Gastrocnemius medialis (tissue), 4 donors: ENCODE results near the gene LY6G6C. TPM values are rescaled to one million over a fixed set of nuclear protein-coding genes. Genes with fewer than 3 reads are reported as not detected.

Source experiments
- ATAC-seq, 2 donors: fragments of 150-250 bp; one replicate each; pipeline ENCODE4 v1.9.1; 2016
- DNase-seq, 2 donors: peaks; one replicate each; pipeline ENCODE4 v3.0.0-alpha.2; 2019
- H3K27ac ChIP-seq, 4 donors: fragments of 200-600 bp; sonication (generic); 1 replicate in 1 of 4; 2 replicates in 3 of 4; pipeline ENCODE4 v1.5.1; 2016 to 2018; ENCODE audit warnings: mild to moderate bottlenecking in 2 of 4, moderate library complexity in 1 of 4
- H3K27me3 ChIP-seq, 3 donors: fragments of 200-600 bp; sonication (generic) in 2 of 3; 1 replicate in 1 of 3; 2 replicates in 2 of 3; pipeline versions ENCODE4 v1.5.1 to v1.6.0; 2016 to 2019; ENCODE audit warnings: mild to moderate bottlenecking in 1 of 3, moderate library complexity in 1 of 3
- H3K36me3 ChIP-seq, 2 donors: fragments of 200-600 bp; sonication (generic) in 1 of 2; one replicate each; pipeline ENCODE4 v1.5.1; 2017 to 2018
- H3K4me1 ChIP-seq, 2 donors: fragments of 200-600 bp; sonication (generic) in 1 of 2; one replicate each; pipeline ENCODE4 v1.5.1; 2016 to 2017; ENCODE audit warnings: mild to moderate bottlenecking in 2 of 2
- H3K4me3 ChIP-seq, 4 donors: fragments of 200-600 bp; sonication (generic) in 3 of 4; 1 replicate in 1 of 4; 2 replicates in 3 of 4; pipeline ENCODE4 v1.5.1; 2016 to 2019; ENCODE audit warnings: mild to moderate bottlenecking in 2 of 4
- H3K9me3 ChIP-seq, 3 donors: fragments of 200-600 bp; sonication (generic) in 2 of 3; 1 replicate in 1 of 3; 2 replicates in 2 of 3; pipeline ENCODE4 v1.5.1; 2016 to 2019
- POLR2A ChIP-seq, 2 donors: fragments of 450-650 bp; IDR thresholded peaks; one replicate each; pipeline ENCODE4 v1.6.1; 2017; ENCODE audit warnings: antibody characterized with exemption in 2 of 2, mild to moderate bottlenecking in 2 of 2, moderate library complexity in 2 of 2
- in situ Hi-C, 4 donors: fragments of 200-750 bp; cut with MboI; loops; one replicate each; pipeline versions ENCODE4 v1.15.0 to v1.8.0; 2017; ENCODE audit warnings: low sequenced_read_pairs in 4 of 4
- intact Hi-C: fragments of 100-400 bp; cut with DNase I; formaldehyde crosslinking; loops from one replicate; pipeline ENCODE4 v1.15.1; 2023; ENCODE audit warnings: low total_unique reads
- total RNA-seq, 4 donors: library from RNA; depleted of rRNA; stranded (reverse); fragments of >200 nt; gene quantifications; one replicate each; pipeline versions ENCODE4 v1.1.0 to v1.2.3, GENCODE V29; 2016
- TF ChIP-seq, protein P1 (sequence below), 5 experiments: fragments of 450-650 bp in 3 of 5; fragments of 200-600 bp in 2 of 5; sonication (generic) in 2 of 5; IDR thresholded peaks in 4 of 5; conservative IDR thresholded peaks in 1 of 5; 1 replicate in 4 of 5; 2 replicates in 1 of 5; pipeline ENCODE4 v1.5.1; 2016 to 2019; ENCODE audit warnings: antibody characterized with exemption in 5 of 5, mild to moderate bottlenecking in 3 of 5, moderate library complexity in 3 of 5

LY6G6C gene
- total RNA-seq, 4 donors from 2014 or later, result not detected

DNA sequence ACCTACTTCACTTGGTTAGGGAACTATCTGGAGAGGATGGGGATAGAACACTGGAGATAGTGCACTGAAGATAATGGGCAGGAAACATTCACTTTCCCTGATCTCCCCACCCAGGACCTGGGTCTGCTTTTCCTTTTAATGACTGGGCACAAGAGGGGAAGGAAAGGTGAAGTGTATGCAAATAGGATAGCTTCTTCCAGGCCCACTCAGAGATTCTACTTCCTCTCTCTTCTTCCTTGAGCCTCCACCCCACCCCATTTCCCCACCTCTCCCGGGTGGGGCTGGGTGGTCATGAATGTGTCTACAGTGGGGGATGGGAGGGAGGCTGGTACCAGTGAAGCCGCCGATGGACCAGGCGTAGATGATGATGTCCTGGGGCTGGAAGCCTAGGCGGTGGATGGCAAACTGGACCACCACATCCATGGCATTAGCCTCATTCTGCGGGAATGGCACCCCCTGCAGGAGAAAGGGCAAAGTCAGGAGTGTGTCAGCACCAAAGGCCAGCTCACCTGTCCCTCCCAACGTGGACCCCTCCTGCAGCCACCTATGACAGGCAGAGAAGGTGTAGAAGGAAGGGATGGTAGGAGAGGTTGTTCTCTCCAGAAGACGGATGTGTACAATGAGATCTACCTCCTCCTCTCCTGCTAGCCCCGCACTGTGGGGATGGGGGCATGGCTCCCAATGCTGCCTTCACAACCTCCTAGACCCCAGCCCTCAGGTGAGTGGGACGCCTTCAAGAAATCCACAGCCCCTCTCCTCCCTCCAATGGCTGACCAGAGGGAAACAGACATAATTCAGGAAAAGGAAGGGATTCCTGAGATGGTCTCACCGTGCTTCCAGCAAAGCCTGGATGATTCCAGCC, 32.1 kb downstream of the LY6G6C start:
- no peaks in the 10 kb centered on the region for H3K27me3 ChIP-seq
- intact Hi-C loops, result no loop called here
- H3K27ac ChIP-seq, result no peak overlapping the region
- in situ Hi-C loops, result loop anchor here in 2 of 4 donors (5.0 to 25.0 kb wide), 3 partner anchors 83 to 273 kb away; partner anchors contain the start of genes DXO (in 1 of the 2), NELFE (in 1 of the 2) and SKIC2 (in 1 of the 2)
- no peaks in the 10 kb centered on the region for H3K4me1 ChIP-seq
- TF ChIP-seq, protein P1, sequence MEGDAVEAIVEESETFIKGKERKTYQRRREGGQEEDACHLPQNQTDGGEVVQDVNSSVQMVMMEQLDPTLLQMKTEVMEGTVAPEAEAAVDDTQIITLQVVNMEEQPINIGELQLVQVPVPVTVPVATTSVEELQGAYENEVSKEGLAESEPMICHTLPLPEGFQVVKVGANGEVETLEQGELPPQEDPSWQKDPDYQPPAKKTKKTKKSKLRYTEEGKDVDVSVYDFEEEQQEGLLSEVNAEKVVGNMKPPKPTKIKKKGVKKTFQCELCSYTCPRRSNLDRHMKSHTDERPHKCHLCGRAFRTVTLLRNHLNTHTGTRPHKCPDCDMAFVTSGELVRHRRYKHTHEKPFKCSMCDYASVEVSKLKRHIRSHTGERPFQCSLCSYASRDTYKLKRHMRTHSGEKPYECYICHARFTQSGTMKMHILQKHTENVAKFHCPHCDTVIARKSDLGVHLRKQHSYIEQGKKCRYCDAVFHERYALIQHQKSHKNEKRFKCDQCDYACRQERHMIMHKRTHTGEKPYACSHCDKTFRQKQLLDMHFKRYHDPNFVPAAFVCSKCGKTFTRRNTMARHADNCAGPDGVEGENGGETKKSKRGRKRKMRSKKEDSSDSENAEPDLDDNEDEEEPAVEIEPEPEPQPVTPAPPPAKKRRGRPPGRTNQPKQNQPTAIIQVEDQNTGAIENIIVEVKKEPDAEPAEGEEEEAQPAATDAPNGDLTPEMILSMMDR (IDR thresholded peaks at IDR 0.05 in 4 of 5, conservative IDR thresholded peaks at IDR 0.05 in 1 of 5), result no peak
- no peak for TF ChIP-seq POLR2A (IDR thresholded peaks at IDR 0.05)
- peaks cover 0 to 94% of the 10 kb centered on the region in 2 donors for H3K36me3 ChIP-seq
- ATAC-seq (no peak), DNase-seq (no peak)
- no peaks in the 10 kb centered on the region for H3K9me3 ChIP-seq
- H3K4me3 ChIP-seq, result no peak overlapping the region

- TF ChIP-seq, protein P1 (IDR thresholded peaks at IDR 0.05 in 4 of 5, conservative IDR thresholded peaks at IDR 0.05 in 1 of 5), result no peak
Observed at GRCh38 chr6:31687860-31688693, 33.5 kb downstream of the LY6G6C start.

DNA sequence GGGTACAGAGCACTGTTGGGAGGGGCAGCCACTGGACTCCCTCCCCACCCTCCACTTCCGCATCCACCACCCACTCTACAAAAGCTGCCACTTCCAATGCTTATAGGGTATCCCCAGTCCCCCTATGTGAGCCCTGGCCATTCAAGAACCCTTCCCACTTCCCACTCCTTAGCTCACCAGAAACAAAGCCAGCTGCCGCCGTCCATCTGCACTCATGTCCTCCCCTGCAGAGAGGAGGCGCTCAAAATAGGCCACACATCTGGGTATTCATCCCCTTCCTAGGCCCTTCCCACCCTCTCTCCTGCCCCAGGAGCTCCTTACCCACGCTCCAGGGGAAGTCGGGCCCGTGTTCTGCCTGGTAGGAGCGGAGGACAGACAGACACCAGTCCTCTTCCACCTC, 34.2 kb downstream of the LY6G6C start:
- intact Hi-C loops (no loop called here), in situ Hi-C loops (loop anchor here in 2 of 4 donors (5.0 to 25.0 kb wide), 3 partner anchors 85 to 275 kb away; partner anchors contain the start of genes DXO (in 1 of the 2), NELFE (in 1 of the 2) and SKIC2 (in 1 of the 2))
- no peak for DNase-seq
- no peaks in the 10 kb centered on the region for H3K9me3 ChIP-seq
- H3K27me3 ChIP-seq, result no peaks in the 10 kb centered on the region
- H3K36me3 ChIP-seq, result peaks cover 0 to 75% of the 10 kb centered on the region in 2 donors
- TF ChIP-seq POLR2A (IDR thresholded peaks at IDR 0.05), result no peak
- TF ChIP-seq, protein P1 (IDR thresholded peaks at IDR 0.05 in 4 of 5, conservative IDR thresholded peaks at IDR 0.05 in 1 of 5), result no peak
- no peak for ATAC-seq
- no peaks in the 10 kb centered on the region for H3K4me1 ChIP-seq
- no peak overlapping the region for H3K27ac ChIP-seq
- H3K4me3 ChIP-seq, result no peak overlapping the region

More at GRCh38 chr6:31687860-31688693, 33.5 kb downstream of the LY6G6C start:
- DNase-seq (no peak), ATAC-seq (no peak)
- Histone ChIP-seq H3K4me1 (no peaks in the 10 kb centered on the region), H3K27ac (no peak overlapping the region), H3K9me3 (no peaks in the 10 kb centered on the region), H3K4me3 (no peak overlapping the region), H3K36me3 (peaks cover 0 to 83% of the 10 kb centered on the region in 2 donors), H3K27me3 (no peaks in the 10 kb centered on the region)
- intact Hi-C loops, result no loop called here
- in situ Hi-C loops, result loop anchor here in 2 of 4 donors (5.0 to 25.0 kb wide), 3 partner anchors 84 to 274 kb away; partner anchors contain the start of genes DXO (in 1 of the 2), NELFE (in 1 of the 2) and SKIC2 (in 1 of the 2)

DNA sequence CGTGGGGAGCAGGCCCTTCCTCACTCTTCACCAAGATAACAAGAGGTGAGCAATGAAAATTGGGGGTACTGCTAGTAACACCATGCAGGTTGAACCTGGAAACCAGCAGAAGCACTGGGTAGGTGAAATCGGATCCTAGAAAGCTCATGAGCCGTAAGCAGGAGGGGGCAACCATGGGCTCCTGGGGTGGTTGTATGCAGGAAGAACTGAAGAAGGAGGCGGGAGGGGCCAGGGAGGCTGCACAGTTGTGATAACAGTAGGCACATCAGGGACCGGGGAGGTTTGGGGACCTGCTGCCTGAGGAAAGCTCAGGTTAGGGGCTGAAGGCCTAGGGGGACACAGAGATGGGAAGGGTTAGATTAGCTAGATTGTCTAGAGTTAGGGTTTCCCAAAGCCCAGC, 35.1 kb downstream of the LY6G6C start:
- no peak overlapping the region for H3K27ac ChIP-seq
- DNase-seq, result no peak
- H3K9me3 ChIP-seq, result no peaks in the 10 kb centered on the region
- in situ Hi-C loops (loop anchor here in 2 of 4 donors (5.0 to 25.0 kb wide), 3 partner anchors 86 to 276 kb away; partner anchors contain the start of genes DXO (in 1 of the 2), NELFE (in 1 of the 2) and SKIC2 (in 1 of the 2)), intact Hi-C loops (no loop called here)
- TF ChIP-seq, protein P1 (IDR thresholded peaks at IDR 0.05 in 4 of 5, conservative IDR thresholded peaks at IDR 0.05 in 1 of 5), result no peak
- no peak for TF ChIP-seq POLR2A (IDR thresholded peaks at IDR 0.05)
- no peak overlapping the region for H3K4me3 ChIP-seq
- H3K36me3 ChIP-seq, result peaks cover 0 to 67% of the 10 kb centered on the region in 2 donors
- no peak for ATAC-seq
- H3K4me1 ChIP-seq, result peaks cover under 1 to 2% of the 10 kb centered on the region in 2 donors
- no peaks in the 10 kb centered on the region for H3K27me3 ChIP-seq
